ENCODE data around the gene PRDM7. TPM values are rescaled to one million over a fixed set of nuclear protein-coding genes. Genes with fewer than 3 reads are reported as not detected.

PRDM7 gene
- total and polyA plus RNA-seq, 2 of the 4 experiments (the other 2 are of a cell fraction), result not detected

DNA sequence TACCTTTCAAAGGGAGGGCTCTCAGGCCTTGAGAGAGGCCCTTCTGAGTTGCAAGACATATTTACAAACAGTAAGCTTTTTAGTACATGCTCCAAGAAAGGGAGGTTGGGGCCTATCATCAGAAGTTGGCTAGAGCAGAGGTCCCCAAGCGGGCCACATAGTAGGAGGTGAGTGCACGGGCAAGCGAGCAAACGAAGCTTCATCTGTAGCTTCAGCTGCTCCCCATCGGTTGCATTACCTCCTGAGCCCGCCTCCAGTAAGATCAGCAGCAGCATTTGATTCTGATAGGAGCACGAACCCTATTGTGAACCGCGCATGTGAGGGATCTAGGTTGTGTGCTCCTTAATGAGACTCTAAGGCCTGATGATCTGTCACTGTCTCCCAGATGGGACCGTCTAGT, 26.2 kb downstream of the PRDM7 start:
- no peak for TF ChIP-seq CEBPB (IDR thresholded peaks at IDR 0.05; ENCODE audit: low read depth, low read length)
- TF ChIP-seq RAD21 (IDR thresholded peaks at IDR 0.05; ENCODE audit: low read length), result no peak
- TF ChIP-seq POLR2A (IDR thresholded peaks at IDR 0.05; ENCODE audit: low read depth, low read length), result no peak
- H3K79me1 ChIP-seq (ENCODE audit: low read depth in 1 of 2, low read length in 2 of 2), result no peaks in the 10 kb centered on the region
- H2AFZ ChIP-seq (replicated peaks; ENCODE audit: low read length, poor library complexity), result no peak overlapping the region
- no peak overlapping the region for H3K9ac ChIP-seq (ENCODE audit: low read depth, low read length)
- ATAC-seq (ENCODE audit: low read depth), result no peak
- no peak overlapping the region for H3K14ac ChIP-seq (replicated peaks; ENCODE audit: low read depth, low read length)
- in situ Hi-C loops (cut with MboI; ENCODE audit: low sequenced_read_pairs) (no loop called here), dilution Hi-C loops (cut with HindIII; ENCODE audit: low sequenced_read_pairs, unreplicated experiment) (no loop called here), intact Hi-C loops (cut with micrococcal nuclease) (no loop called here)
- H3K18ac ChIP-seq (ENCODE audit: low read depth, low read length), result no peak overlapping the region
- no peak overlapping the region for H4K8ac ChIP-seq (ENCODE audit: low read depth in 2 of 2, low read length in 2 of 2)
- H3K4me2 ChIP-seq (ENCODE audit: low read depth, low read length), result no peak overlapping the region
- H3K56ac ChIP-seq (ENCODE audit: extremely low read depth, insufficient read depth, low read length), result no peak overlapping the region
- WGBS, 2 experiments (ENCODE audit: extremely low coverage in 2 of 2, insufficient read length in 1 of 2), result 84% methylated on average over 5 of the region's 10 CpGs; no CpG with 5 or more reads in 1 of the 2 experiments
- no peak overlapping the region for H2BK5ac ChIP-seq (ENCODE audit: low read depth, low read length, poor library complexity, severe bottlenecking)
- no peak overlapping the region for H4K5ac ChIP-seq (ENCODE audit: low read depth, low read length)
- peaks cover 11% of the 10 kb centered on the region for H3K4me1 ChIP-seq (ENCODE audit: control insufficient read depth, insufficient read depth, low read length)
- no peak overlapping the region for H4K91ac ChIP-seq (ENCODE audit: insufficient read depth, low read depth, low read length)
- no peak overlapping the region for H2AK9ac ChIP-seq (replicated peaks; ENCODE audit: low read depth, low read length, poor library complexity)
- no peak overlapping the region for H3K4ac ChIP-seq (ENCODE audit: low read depth, low read length)
- no peaks in the 10 kb centered on the region for H3K27me3 ChIP-seq (ENCODE audit: control insufficient read depth, insufficient read depth, low read length)
- no peak overlapping the region for H2BK20ac ChIP-seq (ENCODE audit: low read depth, low read length)
- ChIA-PET CTCF (no interaction called here), POLR2A (ENCODE audit: unreplicated experiment) (no interaction called here)
- H4K20me1 ChIP-seq (ENCODE audit: insufficient read depth, low read length), result no peaks in the 10 kb centered on the region
- BruUV-seq (replicated peaks), result no TSS peak
- no peak for DNase-seq
- H3K23ac ChIP-seq (ENCODE audit: low read depth, low read length), result no peak overlapping the region
- H3K4me3 ChIP-seq (ENCODE audit: insufficient read depth, low read depth, low read length), result no peak overlapping the region
- H2BK120ac ChIP-seq (ENCODE audit: low read depth, low read length), result no peak overlapping the region
- peaks cover 9% of the 10 kb centered on the region for H3K9me3 ChIP-seq (ENCODE audit: control insufficient read depth, insufficient read depth, low read length)
- no peak overlapping the region for H3K27ac ChIP-seq (ENCODE audit: insufficient read depth, low read length)
- H3K36me3 ChIP-seq (ENCODE audit: control insufficient read depth, insufficient read depth, low read length), result no peaks in the 10 kb centered on the region
- H2AK5ac ChIP-seq (ENCODE audit: low read depth, low read length), result no peak overlapping the region
- H2BK15ac ChIP-seq (ENCODE audit: low read depth, low read length), result no peak overlapping the region
- no peaks in the 10 kb centered on the region for H3K9me1 ChIP-seq (ENCODE audit: insufficient read depth, low read length)

Data from IMR-90 (cell line).